Measurements from ENCODE around the gene SRR. TPM values are rescaled to one million over a fixed set of nuclear protein-coding genes. Genes with fewer than 3 reads are reported as not detected.
"Not testable (repeated sequence)": the region's sequence is repeated elsewhere in the genome, so short reads cannot be mapped to it uniquely, and the experiment has no call there.

The SRR gene
- total RNA-seq, 4 donors from 2014 or later, result 12.3 to 31.7 (median 24.1) TPM

DNA sequence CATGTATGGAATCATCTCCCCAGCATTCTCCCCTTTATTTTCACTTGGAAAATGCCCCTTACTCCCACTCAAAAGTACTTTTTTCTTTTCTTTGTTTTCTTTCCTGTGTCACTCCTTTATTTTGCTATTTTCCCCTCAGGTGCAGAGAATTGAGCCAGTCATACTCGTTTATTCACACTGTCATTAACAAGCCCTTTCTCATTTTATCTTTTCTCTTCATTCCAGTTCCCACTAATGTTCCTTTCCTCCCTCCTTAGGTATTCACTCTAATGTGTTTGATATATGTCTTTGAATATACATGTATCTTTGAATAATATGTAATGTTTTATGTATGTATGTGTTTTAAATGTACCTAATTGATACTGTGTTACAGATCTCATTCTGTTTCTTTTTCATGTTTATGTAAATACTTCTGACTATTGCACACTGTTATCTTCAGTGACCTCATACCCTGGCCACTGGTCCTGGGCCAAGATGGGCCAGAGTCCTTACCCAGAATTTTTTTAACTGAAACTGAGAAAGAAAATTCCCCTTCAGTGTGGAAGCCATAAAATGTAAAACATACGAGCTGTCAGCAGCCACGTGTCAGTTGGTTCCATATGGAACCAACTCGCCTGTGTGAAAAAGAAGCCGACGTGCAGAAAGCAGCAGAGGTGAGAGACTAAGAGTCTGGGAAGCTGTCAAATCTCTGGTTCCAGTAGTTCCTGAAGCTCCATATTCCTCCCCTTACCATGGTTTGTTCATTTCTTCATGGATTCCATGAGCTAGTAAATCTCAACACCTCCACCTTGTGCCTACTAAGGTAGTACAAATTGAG is 5.8 kb downstream of the SRR start:
- TF ChIP-seq, protein P1, sequence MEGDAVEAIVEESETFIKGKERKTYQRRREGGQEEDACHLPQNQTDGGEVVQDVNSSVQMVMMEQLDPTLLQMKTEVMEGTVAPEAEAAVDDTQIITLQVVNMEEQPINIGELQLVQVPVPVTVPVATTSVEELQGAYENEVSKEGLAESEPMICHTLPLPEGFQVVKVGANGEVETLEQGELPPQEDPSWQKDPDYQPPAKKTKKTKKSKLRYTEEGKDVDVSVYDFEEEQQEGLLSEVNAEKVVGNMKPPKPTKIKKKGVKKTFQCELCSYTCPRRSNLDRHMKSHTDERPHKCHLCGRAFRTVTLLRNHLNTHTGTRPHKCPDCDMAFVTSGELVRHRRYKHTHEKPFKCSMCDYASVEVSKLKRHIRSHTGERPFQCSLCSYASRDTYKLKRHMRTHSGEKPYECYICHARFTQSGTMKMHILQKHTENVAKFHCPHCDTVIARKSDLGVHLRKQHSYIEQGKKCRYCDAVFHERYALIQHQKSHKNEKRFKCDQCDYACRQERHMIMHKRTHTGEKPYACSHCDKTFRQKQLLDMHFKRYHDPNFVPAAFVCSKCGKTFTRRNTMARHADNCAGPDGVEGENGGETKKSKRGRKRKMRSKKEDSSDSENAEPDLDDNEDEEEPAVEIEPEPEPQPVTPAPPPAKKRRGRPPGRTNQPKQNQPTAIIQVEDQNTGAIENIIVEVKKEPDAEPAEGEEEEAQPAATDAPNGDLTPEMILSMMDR (IDR thresholded peaks at IDR 0.05), result no peak
- no peak for TF ChIP-seq POLR2A (IDR thresholded peaks at IDR 0.05)
- 86 to 87% methylated on average over 6 of the region's 6 CpGs for WGBS, 2 donors
- H3K27me3 ChIP-seq, result no peaks in the 10 kb centered on the region
- no peak overlapping the region for H3K4me3 ChIP-seq (replicated peaks in 1 of 3)
- H3K36me3 ChIP-seq, result no peaks in the 10 kb centered on the region
- intact Hi-C loops (cut with DNase I), result no loop called here
- no peak overlapping the region for H3K27ac ChIP-seq
- no peak for DNase-seq
- H3K4me1 ChIP-seq, result no peaks in the 10 kb centered on the region
- no peaks in the 10 kb centered on the region for H3K9me3 ChIP-seq

- WGBS, 2 donors, result 67 to 82% methylated on average over 5 of the region's 5 CpGs
- Histone ChIP-seq H3K9me3 (no peaks in the 10 kb centered on the region), H3K27ac (no peak overlapping the region), H3K4me3 (replicated peaks in 1 of 3) (no peak overlapping the region), H3K36me3 (no peaks in the 10 kb centered on the region), H3K27me3 (no peaks in the 10 kb centered on the region), H3K4me1 (no peaks in the 10 kb centered on the region)
- no peak for TF ChIP-seq POLR2A (IDR thresholded peaks at IDR 0.05)
- TF ChIP-seq, protein P1 (IDR thresholded peaks at IDR 0.05), result no peak
- DNase-seq, result no peak
- intact Hi-C loops (cut with DNase I), result no loop called here
Observed at GRCh38 chr17:2312736-2313135, 9.0 kb downstream of the SRR start.

GRCh38 chr17:2316916-2317205 is 13.1 kb downstream of the SRR start:
- intact Hi-C loops (cut with DNase I), result not testable (repeated sequence)
- 92 to 93% methylated on average over 7 of the region's 7 CpGs for WGBS, 2 donors

GRCh38 chr17:2317796-2318195 is 14.0 kb downstream of the SRR start:
- Histone ChIP-seq H3K27ac (no peak overlapping the region), H3K27me3 (no peaks in the 10 kb centered on the region), H3K36me3 (peaks cover 0 to 4% of the 10 kb centered on the region in 2 donors), H3K9me3 (no peaks in the 10 kb centered on the region), H3K4me1 (no peaks in the 10 kb centered on the region), H3K4me3 (replicated peaks in 1 of 3) (no peak overlapping the region)
- 92 to 94% methylated on average over 3 of the region's 3 CpGs for WGBS, 2 donors
- TF ChIP-seq, protein P1 (IDR thresholded peaks at IDR 0.05), result no peak
- TF ChIP-seq POLR2A (IDR thresholded peaks at IDR 0.05), result no peak
- DNase-seq, result no peak
- intact Hi-C loops (cut with DNase I), result no loop called here

More at GRCh38 chr17:2316916-2317205, 13.1 kb downstream of the SRR start:
- H3K4me1 ChIP-seq; DNase-seq; H3K27ac ChIP-seq; H3K9me3 ChIP-seq; H3K27me3 ChIP-seq; H3K4me3 ChIP-seq (replicated peaks in 1 of 3); H3K36me3 ChIP-seq: not testable (repeated sequence)

- Histone ChIP-seq H3K27ac (no peak overlapping the region), H3K4me1 (no peaks in the 10 kb centered on the region), H3K27me3 (no peaks in the 10 kb centered on the region), H3K9me3 (no peaks in the 10 kb centered on the region), H3K36me3 (peaks cover 10 to 15% of the 10 kb centered on the region in 2 donors), H3K4me3 (replicated peaks in 1 of 3) (no peak overlapping the region)
- DNase-seq, result no peak
- TF ChIP-seq POLR2A (IDR thresholded peaks at IDR 0.05), result no peak
- TF ChIP-seq, protein P1 (IDR thresholded peaks at IDR 0.05), result no peak
- intact Hi-C loops (cut with DNase I), result no loop called here
Observed at GRCh38 chr17:2319051-2319450, 15.3 kb downstream of the SRR start.
